Ishikawa (cell line): ENCODE measurements around the gene C20orf202.
A peak's percentile ranks its signal among the peaks of the same experiment; 100 is the strongest.

Source experiments
- CEBPB ChIP-seq: IDR thresholded peaks from 2 replicates; pipeline ENCODE4 v1.6.1; 2012
- CREB1 ChIP-seq: IDR thresholded peaks from 2 replicates; pipeline ENCODE4 v1.6.1; 2012; ENCODE audit warnings: low read depth
- EGR1 ChIP-seq: IDR thresholded peaks from 2 replicates; pipeline ENCODE4 v1.6.1; 2012
- EP300 ChIP-seq: IDR thresholded peaks from 2 replicates; pipeline ENCODE4 v1.6.1; 2012; ENCODE audit warnings: borderline replicate concordance
- FOXM1 ChIP-seq: IDR thresholded peaks from 2 replicates; pipeline ENCODE4 v1.6.1; 2012; ENCODE audit warnings: low read depth, borderline replicate concordance
- NFIC ChIP-seq: IDR thresholded peaks from 2 replicates; pipeline ENCODE4 v1.6.1; 2012
- RAD21 ChIP-seq: IDR thresholded peaks from 2 replicates; pipeline ENCODE4 v1.6.1; 2012; ENCODE audit warnings: low read depth
- TAF1 ChIP-seq: IDR thresholded peaks from 2 replicates; pipeline ENCODE4 v1.6.1; 2012; ENCODE audit warnings: low read depth, mild to moderate bottlenecking
- TCF12 ChIP-seq: IDR thresholded peaks from 2 replicates; pipeline ENCODE4 v1.6.1; 2012; ENCODE audit warnings: low read depth
- TEAD4 ChIP-seq: IDR thresholded peaks from 2 replicates; pipeline ENCODE4 v1.6.1; 2012
- YY1 ChIP-seq: IDR thresholded peaks from 2 replicates; pipeline ENCODE4 v1.6.1; 2012; ENCODE audit warnings: low read depth
- ZBTB7A ChIP-seq: IDR thresholded peaks from 2 replicates; pipeline ENCODE4 v1.6.1; 2012; ENCODE audit warnings: low read depth
- TF ChIP-seq, protein P1 (sequence below): IDR thresholded peaks from 2 replicates; pipeline ENCODE4 v1.6.1; 2012
- TF ChIP-seq, protein P2 (sequence below): IDR thresholded peaks from 2 replicates; pipeline ENCODE4 v1.6.1; 2012
- TF ChIP-seq, protein P3 (sequence below): IDR thresholded peaks from 2 replicates; pipeline ENCODE4 v1.6.1; 2012; ENCODE audit warnings: low read depth, mild to moderate bottlenecking

The C20orf202 gene

DNA sequence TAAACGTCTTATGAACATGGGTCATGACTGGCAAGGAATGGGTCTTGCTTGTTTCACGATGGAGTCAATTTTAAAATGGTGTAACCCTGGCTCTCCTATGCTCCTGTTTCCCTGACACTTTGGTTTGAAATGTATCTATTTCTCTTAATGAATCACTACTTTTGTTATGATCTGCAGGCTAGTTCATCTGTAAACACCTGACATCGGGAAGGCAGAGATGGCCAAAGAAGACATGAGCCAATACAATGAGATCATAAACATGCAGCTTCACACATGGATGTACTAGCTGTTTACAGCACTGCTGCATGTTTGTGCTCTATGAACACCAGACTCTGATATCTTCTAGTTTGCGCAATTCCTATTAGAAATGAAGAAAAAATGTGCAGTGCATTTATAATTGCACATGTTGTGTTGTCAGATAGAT, 11.6 kb downstream of the C20orf202 start:
- TF ChIP-seq NFIC (no peak), CEBPB (no peak), RAD21 (no peak), CREB1 (no peak), EGR1 (no peak), TEAD4 (no peak), ZBTB7A (no peak), TAF1 (no peak), FOXM1 (no peak)
- TF ChIP-seq, protein P1, sequence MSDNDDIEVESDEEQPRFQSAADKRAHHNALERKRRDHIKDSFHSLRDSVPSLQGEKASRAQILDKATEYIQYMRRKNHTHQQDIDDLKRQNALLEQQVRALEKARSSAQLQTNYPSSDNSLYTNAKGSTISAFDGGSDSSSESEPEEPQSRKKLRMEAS, result no peak

DNA sequence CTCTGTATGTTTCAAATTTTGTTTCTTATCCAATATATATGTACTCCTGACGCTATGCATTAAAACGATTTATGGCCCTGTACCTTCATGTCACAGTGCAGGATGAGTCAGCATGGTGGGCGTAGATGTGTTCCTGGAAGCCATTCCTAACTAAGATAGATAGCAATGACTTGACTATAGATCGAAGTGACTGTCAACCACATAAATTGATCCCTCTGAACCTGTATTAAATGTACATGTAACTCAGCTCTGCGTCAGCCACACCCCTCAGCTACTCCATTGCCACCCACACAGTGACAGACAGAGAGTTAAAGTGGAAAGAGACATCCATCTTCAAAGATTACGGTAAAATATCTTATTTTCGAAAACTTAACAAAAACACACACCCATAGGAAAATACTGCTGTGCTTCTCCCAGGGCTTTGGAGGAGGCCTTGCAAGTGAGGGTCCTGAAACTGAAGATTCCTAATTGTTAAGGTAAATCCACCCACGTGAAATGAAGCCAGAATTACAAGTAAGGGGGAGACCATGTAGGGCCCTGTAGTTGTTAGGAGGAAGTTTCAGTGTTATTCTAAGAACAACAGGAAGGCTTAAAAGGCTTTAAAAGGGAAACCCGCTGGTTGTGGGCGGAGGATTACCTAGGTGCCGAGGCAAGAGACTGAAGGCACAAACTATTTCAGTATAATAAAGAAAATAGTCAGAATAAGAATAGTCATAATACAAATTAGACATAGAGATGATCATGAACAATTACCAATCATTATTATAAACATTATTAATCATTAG, 12.3 kb downstream of the C20orf202 start:
- TF ChIP-seq TEAD4 (no peak), CEBPB (no peak), EP300 (no peak), NFIC (no peak), YY1 (no peak)
- TF ChIP-seq, protein P2, sequence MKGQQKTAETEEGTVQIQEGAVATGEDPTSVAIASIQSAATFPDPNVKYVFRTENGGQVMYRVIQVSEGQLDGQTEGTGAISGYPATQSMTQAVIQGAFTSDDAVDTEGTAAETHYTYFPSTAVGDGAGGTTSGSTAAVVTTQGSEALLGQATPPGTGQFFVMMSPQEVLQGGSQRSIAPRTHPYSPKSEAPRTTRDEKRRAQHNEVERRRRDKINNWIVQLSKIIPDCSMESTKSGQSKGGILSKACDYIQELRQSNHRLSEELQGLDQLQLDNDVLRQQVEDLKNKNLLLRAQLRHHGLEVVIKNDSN, result no peak
- TF ChIP-seq, protein P1, result no peak

DNA sequence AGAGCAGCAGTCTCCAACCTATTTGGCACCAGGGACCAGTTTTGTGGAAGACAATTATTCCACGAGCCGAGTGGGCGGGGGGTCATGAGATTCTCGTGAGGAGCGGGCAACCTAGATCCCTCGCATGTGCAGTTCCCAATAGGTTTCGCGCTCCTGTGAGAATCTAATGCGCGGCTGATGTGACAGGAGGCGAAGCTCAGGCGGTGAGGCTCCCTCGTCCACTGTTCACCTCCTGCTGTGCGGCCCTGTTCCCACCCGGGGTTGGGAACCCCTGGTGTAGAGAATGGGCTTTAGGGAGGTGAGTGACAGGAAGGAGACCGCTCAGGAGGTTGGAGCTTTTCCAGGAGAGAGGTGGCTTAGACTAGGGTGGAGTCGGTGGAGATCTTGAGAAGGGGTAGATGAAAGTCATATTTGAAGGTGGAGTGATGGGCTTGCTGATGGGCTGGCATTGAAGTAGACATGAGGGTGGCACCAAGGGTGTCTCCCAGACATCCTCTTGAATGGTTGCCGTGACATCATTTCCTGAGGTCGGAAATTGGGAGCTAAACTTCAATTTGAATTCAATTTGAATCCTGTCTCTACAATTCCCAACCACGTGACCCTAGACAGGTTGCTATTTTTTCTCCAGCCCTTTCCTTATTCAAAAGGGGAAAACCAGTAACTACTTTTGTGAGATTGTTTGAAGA, 21.1 kb downstream of the C20orf202 start:
- TF ChIP-seq FOXM1 (no peak), ZBTB7A (no peak), NFIC (no peak), CEBPB (no peak), EGR1 (no peak), YY1 (no peak), CREB1 (no peak), TAF1 (no peak), TEAD4 (no peak), EP300 (no peak), RAD21 (no peak), TCF12 (no peak)
- TF ChIP-seq, protein P1, result no peak
- TF ChIP-seq, protein P2, result no peak
- TF ChIP-seq, protein P3, sequence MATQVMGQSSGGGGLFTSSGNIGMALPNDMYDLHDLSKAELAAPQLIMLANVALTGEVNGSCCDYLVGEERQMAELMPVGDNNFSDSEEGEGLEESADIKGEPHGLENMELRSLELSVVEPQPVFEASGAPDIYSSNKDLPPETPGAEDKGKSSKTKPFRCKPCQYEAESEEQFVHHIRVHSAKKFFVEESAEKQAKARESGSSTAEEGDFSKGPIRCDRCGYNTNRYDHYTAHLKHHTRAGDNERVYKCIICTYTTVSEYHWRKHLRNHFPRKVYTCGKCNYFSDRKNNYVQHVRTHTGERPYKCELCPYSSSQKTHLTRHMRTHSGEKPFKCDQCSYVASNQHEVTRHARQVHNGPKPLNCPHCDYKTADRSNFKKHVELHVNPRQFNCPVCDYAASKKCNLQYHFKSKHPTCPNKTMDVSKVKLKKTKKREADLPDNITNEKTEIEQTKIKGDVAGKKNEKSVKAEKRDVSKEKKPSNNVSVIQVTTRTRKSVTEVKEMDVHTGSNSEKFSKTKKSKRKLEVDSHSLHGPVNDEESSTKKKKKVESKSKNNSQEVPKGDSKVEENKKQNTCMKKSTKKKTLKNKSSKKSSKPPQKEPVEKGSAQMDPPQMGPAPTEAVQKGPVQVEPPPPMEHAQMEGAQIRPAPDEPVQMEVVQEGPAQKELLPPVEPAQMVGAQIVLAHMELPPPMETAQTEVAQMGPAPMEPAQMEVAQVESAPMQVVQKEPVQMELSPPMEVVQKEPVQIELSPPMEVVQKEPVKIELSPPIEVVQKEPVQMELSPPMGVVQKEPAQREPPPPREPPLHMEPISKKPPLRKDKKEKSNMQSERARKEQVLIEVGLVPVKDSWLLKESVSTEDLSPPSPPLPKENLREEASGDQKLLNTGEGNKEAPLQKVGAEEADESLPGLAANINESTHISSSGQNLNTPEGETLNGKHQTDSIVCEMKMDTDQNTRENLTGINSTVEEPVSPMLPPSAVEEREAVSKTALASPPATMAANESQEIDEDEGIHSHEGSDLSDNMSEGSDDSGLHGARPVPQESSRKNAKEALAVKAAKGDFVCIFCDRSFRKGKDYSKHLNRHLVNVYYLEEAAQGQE, result no peak

DNA sequence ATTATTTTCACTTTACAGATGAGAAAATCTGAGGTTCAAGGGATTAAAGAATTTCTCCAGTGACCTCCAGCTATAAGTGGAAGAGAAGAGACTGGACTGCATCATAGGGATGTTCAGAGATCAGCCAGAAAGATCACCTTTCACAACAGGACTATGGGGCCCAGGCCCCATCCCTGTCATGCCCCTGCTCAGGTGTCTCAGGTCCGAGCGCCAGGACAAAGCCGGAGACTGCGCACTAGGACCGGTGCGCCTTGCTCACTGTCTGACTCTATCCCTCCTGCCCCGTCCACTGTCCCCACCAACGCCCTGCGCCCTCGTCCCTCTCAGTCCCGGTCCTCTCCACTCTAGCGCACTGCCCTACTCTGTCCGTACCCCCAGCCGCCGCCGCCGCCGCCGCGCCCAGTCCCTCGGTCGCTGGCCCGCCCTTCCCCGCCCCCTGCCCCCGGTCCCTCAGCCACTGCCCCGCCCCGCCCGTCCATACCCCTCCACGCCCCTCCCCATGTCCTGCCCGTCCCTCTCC, 22.1 kb downstream of the C20orf202 start:
- TF ChIP-seq EGR1 (no peak), ZBTB7A (no peak), EP300 (no peak), TEAD4 (no peak)
- TF ChIP-seq, protein P2, result no peak
- TF ChIP-seq, protein P1, result no peak

DNA sequence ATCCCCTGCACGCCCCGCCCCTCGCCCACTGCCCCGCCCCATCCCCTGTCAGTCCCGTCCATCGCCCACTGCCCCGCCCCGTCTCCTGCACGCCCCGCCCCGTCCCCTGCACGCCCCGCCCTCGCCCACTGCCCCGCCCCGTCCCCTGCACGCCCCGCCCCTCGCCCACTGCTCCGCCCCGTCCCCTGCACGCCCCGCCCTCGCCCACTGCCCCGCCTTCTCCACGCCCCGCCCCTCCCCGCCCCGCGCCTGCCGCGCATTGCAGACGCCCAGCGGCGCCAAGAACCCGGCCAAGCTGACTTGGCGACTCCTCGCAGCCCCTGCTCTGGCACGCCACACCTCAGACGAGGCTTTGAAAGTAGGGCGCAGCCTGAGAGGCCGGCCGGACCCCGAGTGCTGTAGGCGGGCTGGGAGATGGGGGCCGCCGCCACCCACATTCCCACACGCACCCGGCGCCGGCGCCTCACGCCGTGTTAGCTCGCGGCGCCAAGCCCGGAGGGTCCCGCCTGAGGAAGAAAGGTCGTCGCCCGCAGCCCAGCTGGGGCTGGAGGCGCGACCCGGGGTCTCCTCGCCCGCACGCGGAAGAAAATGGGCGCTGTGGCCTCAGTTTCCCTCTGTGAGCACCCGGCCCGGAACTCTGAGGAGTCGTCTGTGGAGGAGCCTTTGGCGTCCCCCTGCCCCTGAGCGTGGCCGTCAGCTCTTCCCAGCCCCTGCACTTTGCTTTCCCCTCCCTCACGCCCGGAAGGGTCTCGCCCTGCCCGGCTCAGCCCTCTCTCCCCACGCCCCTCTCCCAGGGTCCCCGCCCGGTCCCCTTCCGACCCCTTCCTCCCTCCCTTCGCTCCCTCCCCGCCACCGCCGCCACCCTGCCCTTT, 22.8 kb downstream of the C20orf202 start, which contains the start of gene RAD21L1:
Gene RAD21L1 (plus strand): TSS at position 262 of the 872 bp plus-strand sequence. CDS start 2,410 bp downstream, outside the sequence.
- TF ChIP-seq, protein P1, result peak; percentile 86
- no peak for TF ChIP-seq TAF1

DNA sequence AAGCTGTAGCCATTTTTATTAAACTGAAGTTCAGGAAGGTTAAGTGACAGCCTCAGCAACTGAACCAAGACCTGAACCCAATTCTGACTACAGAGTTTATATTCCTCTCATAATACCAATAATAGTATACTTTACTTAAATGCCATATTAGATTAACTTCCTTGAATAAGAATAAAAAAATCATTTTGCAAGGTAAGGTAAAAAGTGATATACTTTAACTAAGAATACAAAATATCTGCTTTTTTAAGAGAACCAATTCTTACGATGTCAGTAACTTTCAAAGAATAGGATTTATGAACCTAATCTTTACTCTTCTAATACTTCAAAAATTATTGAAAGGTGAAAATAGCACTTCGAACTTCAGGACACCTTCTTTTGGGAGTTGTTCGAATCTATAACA, 26.3 kb downstream of the C20orf202 start:
- TF ChIP-seq, protein P2, result no peak
- TF ChIP-seq, protein P3, result no peak
- TF ChIP-seq EGR1 (no peak), YY1 (no peak), NFIC (no peak), TEAD4 (no peak), EP300 (no peak), FOXM1 (no peak), CEBPB (no peak), ZBTB7A (no peak), TCF12 (no peak), CREB1 (no peak), RAD21 (no peak), TAF1 (no peak)
- TF ChIP-seq, protein P1, result no peak
